SK-N-SH treated with all-trans-retinoic acid at 6 μM for 48 hours (cell line): ENCODE data around the gene MGLL.

Experiments used
- ATAC-seq: fragments of 200-7000 bp; cut with Tn5 transposase; 3 replicates; pipeline ENCODE4 v1.9.1; 2020; ENCODE audit warnings: mild to moderate bottlenecking, moderate library complexity
- ARNTL ChIP-seq: fragments of 450-650 bp; formaldehyde crosslinking; IDR thresholded peaks from 2 replicates; pipeline ENCODE4 v1.5.0; 2020; ENCODE audit warnings: low read depth, mild to moderate bottlenecking, moderate library complexity, borderline replicate concordance
- BACH2 ChIP-seq: fragments of 250-450 bp; sonication (Bioruptor Pico); IDR thresholded peaks from 2 replicates; pipeline ENCODE4 v1.9.0; 2021; ENCODE audit warnings: mild to moderate bottlenecking, borderline replicate concordance
- CREB5 ChIP-seq: fragments of 250-450 bp; sonication (Bioruptor Pico); IDR thresholded peaks from 2 replicates; pipeline ENCODE4 v1.5.1; 2020; ENCODE audit warnings: low read depth, mild to moderate bottlenecking, moderate library complexity
- CSDC2 ChIP-seq: fragments of 250-450 bp; sonication (Bioruptor Pico); IDR thresholded peaks from 2 replicates; pipeline ENCODE4 v1.5.0; 2020; ENCODE audit warnings: mild to moderate bottlenecking, moderate library complexity
- CSRNP3 ChIP-seq: fragments of 250-450 bp; sonication (Bioruptor Pico); IDR thresholded peaks from 2 replicates; pipeline ENCODE4 v1.5.1; 2021; ENCODE audit warnings: mild to moderate bottlenecking, moderate library complexity
- ESRRG ChIP-seq: fragments of 250-450 bp; sonication (Bioruptor Pico); IDR thresholded peaks from 2 replicates; pipeline ENCODE4 v1.6.1; 2021; ENCODE audit warnings: mild to moderate bottlenecking
- GLIS3 ChIP-seq: fragments of 250-450 bp; sonication (Bioruptor Pico); IDR thresholded peaks from 2 replicates; pipeline ENCODE4 v1.5.0; 2020; ENCODE audit warnings: mild to moderate bottlenecking, moderate library complexity
- ISL1 ChIP-seq: fragments of 250-450 bp; sonication (Bioruptor Pico); IDR thresholded peaks from 2 replicates; pipeline ENCODE4 v2.1.2; 2022; ENCODE audit warnings: mild to moderate bottlenecking, moderate library complexity
- OSR1 ChIP-seq: fragments of 250-450 bp; sonication (Bioruptor Pico); IDR thresholded peaks from 2 replicates; pipeline ENCODE4 v1.8.0; 2022; ENCODE audit warnings: moderate library complexity, mild to moderate bottlenecking, inconsistent platforms
- PATZ1 ChIP-seq: fragments of 250-450 bp; sonication (Bioruptor Pico); IDR thresholded peaks from 2 replicates; pipeline ENCODE4 v1.8.0; 2020; ENCODE audit warnings: mild to moderate bottlenecking, moderate library complexity, borderline replicate concordance
- POU6F1 ChIP-seq: fragments of 250-450 bp; sonication (Bioruptor Pico); IDR thresholded peaks from 2 replicates; pipeline ENCODE4 v1.8.0; 2021; ENCODE audit warnings: low read depth, mild to moderate bottlenecking, moderate library complexity, borderline replicate concordance
- PPARA ChIP-seq: fragments of 250-450 bp; sonication (Bioruptor Pico); IDR thresholded peaks from 2 replicates; pipeline ENCODE4 v1.5.0; 2020; ENCODE audit warnings: mild to moderate bottlenecking, borderline replicate concordance
- RARB ChIP-seq: fragments of 250-450 bp; sonication (Bioruptor Pico); IDR thresholded peaks from 2 replicates; pipeline ENCODE4 v1.8.0; 2021; ENCODE audit warnings: mild to moderate bottlenecking, moderate library complexity
- SNAI2 ChIP-seq: fragments of 250-450 bp; sonication (Bioruptor Pico); IDR thresholded peaks from 2 replicates; pipeline ENCODE4 v1.5.0; 2020; ENCODE audit warnings: mild to moderate bottlenecking, moderate library complexity
- TCF4 ChIP-seq: fragments of 250-450 bp; sonication (Bioruptor Pico); IDR thresholded peaks from 2 replicates; pipeline ENCODE4 v1.8.0; 2021; ENCODE audit warnings: mild to moderate bottlenecking, moderate library complexity, borderline replicate concordance
- TOX ChIP-seq: fragments of 250-450 bp; sonication (Bioruptor Pico); IDR thresholded peaks from 2 replicates; pipeline ENCODE4 v1.8.0; 2021; ENCODE audit warnings: mild to moderate bottlenecking, moderate library complexity, borderline replicate concordance
- TSHZ2 ChIP-seq: fragments of 250-450 bp; sonication (Bioruptor Pico); IDR thresholded peaks from 2 replicates; pipeline ENCODE4 v1.5.0; 2020; ENCODE audit warnings: mild to moderate bottlenecking, moderate library complexity
- ZFP3 ChIP-seq: fragments of 250-450 bp; sonication (Bioruptor Pico); IDR thresholded peaks from 2 replicates; pipeline ENCODE4 v1.5.0; 2020; ENCODE audit warnings: mild to moderate bottlenecking, moderate library complexity
- ZFP30 ChIP-seq: fragments of 450-650 bp; formaldehyde crosslinking; IDR thresholded peaks from 2 replicates; pipeline ENCODE4 v1.5.0; 2022; ENCODE audit warnings: mild to moderate bottlenecking, moderate library complexity
- ZNF8 ChIP-seq: fragments of 450-650 bp; formaldehyde crosslinking; IDR thresholded peaks from 2 replicates; pipeline ENCODE4 v1.5.0; 2020; ENCODE audit warnings: mild to moderate bottlenecking, moderate library complexity

The MGLL gene

GRCh38 chr3:127759826-127760225 is 62.5 kb downstream of the MGLL start:
- ATAC-seq = no peak
- no peak for TF ChIP-seq CREB5
- TF ChIP-seq OSR1 (CRISPR knock-in tag) = no peak
- TF ChIP-seq RARB (CRISPR knock-in tag) = no peak
- TF ChIP-seq ESRRG (CRISPR knock-in tag) = no peak
- TF ChIP-seq ARNTL = no peak
- TF ChIP-seq CSDC2 (CRISPR knock-in tag) = no peak
- TF ChIP-seq TOX (CRISPR knock-in tag) = no peak
- TF ChIP-seq ZFP3 (CRISPR knock-in tag) = no peak
- TF ChIP-seq ISL1 (CRISPR knock-in tag) = no peak
- no peak for TF ChIP-seq BACH2 (CRISPR knock-in tag)
- no peak for TF ChIP-seq CSRNP3 (CRISPR knock-in tag)
- no peak for TF ChIP-seq TCF4
- TF ChIP-seq GLIS3 (CRISPR knock-in tag) = no peak

GRCh38 chr3:127758013-127758412 is 64.3 kb downstream of the MGLL start:
- TF ChIP-seq BACH2 (CRISPR knock-in tag) (no peak), ISL1 (CRISPR knock-in tag) (no peak), SNAI2 (CRISPR knock-in tag) (no peak), TSHZ2 (CRISPR knock-in tag) (no peak), CREB5 (no peak), POU6F1 (CRISPR knock-in tag) (no peak), TOX (CRISPR knock-in tag) (no peak), ZNF8 (CRISPR knock-in tag) (no peak)
- TF ChIP-seq, all 23 proteins: peak for 0

GRCh38 chr3:127755305-127755681 is 67.0 kb downstream of the MGLL start:
- ATAC-seq = no peak
- no peak for TF ChIP-seq ARNTL
- TF ChIP-seq PATZ1 = no peak
- TF ChIP-seq OSR1 (CRISPR knock-in tag) = no peak
- no peak for TF ChIP-seq SNAI2 (CRISPR knock-in tag)
- no peak for TF ChIP-seq ZFP30
- TF ChIP-seq TSHZ2 (CRISPR knock-in tag) = no peak
- TF ChIP-seq PPARA (CRISPR knock-in tag) = no peak
- TF ChIP-seq CSRNP3 (CRISPR knock-in tag) = no peak
- no peak for TF ChIP-seq ESRRG (CRISPR knock-in tag)
- no peak for TF ChIP-seq ISL1 (CRISPR knock-in tag)
- TF ChIP-seq TOX (CRISPR knock-in tag) = no peak
- no peak for TF ChIP-seq GLIS3 (CRISPR knock-in tag)
- no peak for TF ChIP-seq ZNF8 (CRISPR knock-in tag)
- TF ChIP-seq CREB5 = no peak
- no peak for TF ChIP-seq CSDC2 (CRISPR knock-in tag)
- no peak for TF ChIP-seq ZFP3 (CRISPR knock-in tag)

More at GRCh38 chr3:127758013-127758412, 64.3 kb downstream of the MGLL start:
- no peak for ATAC-seq
